Retinal pigment epithelial cell (primary cell): ENCODE measurements around the gene FAM170B.

ENCODE experiments used
- DNase-seq: peaks from one replicate; pipeline ENCODE4 v3.0.0-alpha.2; 2010; ENCODE audit warnings: low read depth
- H3K4me3 ChIP-seq: 2 replicates; pipeline ENCODE4 v1.5.1; 2011; ENCODE audit warnings: mild to moderate bottlenecking, low read length, control low read depth, moderate library complexity
- TF ChIP-seq, protein P1 (sequence below): conservative IDR thresholded peaks from 2 replicates; pipeline ENCODE4 v1.5.1; 2011; ENCODE audit warnings: low read depth, low read length, control low read depth, inconsistent platforms

FAM170B gene

DNA sequence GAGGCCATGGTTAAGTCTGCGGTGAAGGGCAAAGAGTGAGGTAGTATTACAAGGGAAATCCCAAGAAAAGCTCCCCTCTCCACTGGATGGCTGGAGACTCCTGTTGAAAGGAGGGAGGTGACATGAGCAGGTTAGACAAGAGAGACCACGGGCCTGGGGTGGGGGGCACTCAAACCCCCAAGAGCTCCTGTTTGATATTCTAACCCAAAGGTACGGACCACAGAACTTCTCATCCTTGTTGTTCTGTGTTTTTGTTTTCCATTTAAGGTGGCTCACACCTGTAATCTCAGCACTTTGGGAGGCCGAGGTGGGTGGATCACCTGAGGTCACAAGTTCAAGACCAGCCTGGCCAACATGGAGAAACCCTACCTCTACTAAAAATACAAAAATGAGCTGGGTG, 30.1 kb downstream of the FAM170B start:
- H3K4me3 ChIP-seq, result no peak overlapping the region
- DNase-seq, result no peak
- TF ChIP-seq, protein P1, sequence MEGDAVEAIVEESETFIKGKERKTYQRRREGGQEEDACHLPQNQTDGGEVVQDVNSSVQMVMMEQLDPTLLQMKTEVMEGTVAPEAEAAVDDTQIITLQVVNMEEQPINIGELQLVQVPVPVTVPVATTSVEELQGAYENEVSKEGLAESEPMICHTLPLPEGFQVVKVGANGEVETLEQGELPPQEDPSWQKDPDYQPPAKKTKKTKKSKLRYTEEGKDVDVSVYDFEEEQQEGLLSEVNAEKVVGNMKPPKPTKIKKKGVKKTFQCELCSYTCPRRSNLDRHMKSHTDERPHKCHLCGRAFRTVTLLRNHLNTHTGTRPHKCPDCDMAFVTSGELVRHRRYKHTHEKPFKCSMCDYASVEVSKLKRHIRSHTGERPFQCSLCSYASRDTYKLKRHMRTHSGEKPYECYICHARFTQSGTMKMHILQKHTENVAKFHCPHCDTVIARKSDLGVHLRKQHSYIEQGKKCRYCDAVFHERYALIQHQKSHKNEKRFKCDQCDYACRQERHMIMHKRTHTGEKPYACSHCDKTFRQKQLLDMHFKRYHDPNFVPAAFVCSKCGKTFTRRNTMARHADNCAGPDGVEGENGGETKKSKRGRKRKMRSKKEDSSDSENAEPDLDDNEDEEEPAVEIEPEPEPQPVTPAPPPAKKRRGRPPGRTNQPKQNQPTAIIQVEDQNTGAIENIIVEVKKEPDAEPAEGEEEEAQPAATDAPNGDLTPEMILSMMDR, result no peak

DNA sequence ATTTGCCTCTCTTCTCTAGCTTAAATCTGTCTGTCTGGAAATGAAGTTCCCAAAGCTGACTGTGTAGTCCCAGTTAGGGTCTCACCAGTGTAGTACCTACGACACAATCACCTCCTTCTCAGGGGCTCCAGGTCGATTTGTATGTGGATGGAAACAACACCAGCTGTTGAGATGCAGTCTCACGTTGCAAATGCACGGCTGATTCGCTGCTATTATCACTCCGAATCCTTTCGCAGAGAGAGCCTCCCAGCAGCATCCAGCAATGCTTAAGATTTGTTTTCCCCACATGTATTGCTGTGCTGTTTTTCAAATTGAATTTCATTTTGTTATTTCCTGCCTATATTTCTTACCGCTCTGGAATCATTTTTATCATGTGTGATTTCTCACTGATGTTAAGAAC, 34.8 kb downstream of the FAM170B start:
- no peak overlapping the region for H3K4me3 ChIP-seq
- TF ChIP-seq, protein P1, result no peak
- DNase-seq, result no peak

DNA sequence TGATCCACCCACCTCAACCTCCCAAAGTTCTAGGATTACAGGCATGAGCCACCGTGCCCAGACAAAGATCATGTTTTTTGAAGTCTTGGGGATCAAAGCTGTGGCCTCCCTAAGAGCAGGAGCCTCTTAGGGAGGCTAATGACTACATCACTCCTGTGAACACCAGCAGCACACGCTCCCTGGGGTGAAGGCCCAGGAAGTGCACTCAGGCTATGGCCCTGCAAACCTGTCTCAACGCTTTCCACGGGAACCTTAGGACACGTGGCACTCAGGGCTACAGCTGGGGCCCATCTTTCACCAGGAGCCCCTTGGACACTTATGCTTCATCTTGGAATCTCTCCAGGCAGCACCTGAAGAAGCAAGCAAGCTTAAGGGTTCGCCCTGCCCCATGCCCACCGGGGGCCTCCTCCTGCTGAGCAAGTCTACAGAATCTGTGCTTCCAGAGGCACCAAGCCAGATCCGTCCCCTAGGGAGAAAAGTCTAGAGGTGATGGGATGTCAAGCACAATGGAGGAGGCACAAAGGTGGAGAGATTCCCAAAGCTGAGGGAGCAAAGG, 36.9 kb downstream of the FAM170B start:
- no peak for DNase-seq
- TF ChIP-seq, protein P1, result no peak

DNA sequence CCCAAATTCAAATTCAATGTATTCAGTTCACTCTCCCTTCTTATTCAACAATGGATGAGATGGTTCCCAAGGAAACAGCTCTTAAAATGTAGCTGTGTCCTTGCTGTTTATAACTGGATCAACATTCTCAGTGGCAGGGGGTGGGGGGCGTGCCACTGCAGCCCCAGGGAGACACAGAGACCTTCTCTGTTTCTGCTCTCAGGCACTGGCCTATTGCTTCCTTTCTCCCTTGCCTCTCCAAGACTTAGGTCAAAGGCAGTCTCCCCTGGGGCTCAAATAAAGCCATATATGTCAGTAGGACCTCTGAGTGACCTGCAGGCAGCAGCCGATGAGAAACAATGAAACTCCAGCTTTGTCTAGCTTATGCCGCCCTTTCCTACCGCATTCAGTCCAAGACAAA, 39.2 kb downstream of the FAM170B start:
- TF ChIP-seq, protein P1, result no peak
- H3K4me3 ChIP-seq, result no peak overlapping the region
- no peak for DNase-seq

More for the DNA sequence above, 36.9 kb downstream of the FAM170B start:
- H3K4me3 ChIP-seq, result no peak overlapping the region

DNA sequence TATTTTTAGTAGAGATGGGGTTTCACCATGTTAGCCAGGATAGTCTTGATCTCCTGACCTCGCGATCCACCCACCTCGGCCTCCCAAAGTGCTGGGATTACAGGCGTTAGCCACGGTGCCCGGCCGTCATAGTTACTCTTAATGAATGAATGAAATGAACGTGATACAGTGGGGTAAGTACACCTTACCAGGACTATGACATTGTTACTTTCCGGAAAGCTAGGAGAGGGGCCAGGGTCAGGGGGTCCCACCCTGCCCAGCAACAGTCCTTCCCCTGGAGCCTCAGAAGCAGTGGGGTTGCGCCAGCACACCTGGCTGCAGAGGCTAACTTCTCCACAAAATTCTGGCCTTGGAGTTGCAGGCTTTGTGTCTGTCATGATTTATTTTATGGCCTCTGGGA, 39.9 kb downstream of the FAM170B start:
- no peak overlapping the region for H3K4me3 ChIP-seq
- TF ChIP-seq, protein P1, result no peak
- DNase-seq, result no peak

DNA sequence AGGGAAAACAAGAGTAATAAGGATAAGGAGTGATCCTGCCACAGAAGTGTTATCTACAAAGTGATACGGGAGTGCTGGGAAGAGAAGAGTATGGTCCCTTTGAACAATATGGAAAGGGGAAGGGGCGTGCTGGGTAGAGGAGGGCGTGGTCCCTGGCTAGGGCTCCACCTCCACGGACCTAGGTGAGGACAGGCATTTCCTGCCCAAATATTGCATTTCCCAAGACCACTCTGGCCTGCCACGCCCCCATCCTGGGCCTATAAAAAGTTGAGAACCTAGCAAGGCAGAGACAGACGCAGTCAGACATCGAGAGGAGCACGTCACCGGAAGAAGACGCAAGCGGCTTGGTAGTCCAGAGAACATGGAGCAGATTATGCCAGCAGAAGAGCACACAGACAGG, 41.3 kb downstream of the FAM170B start:
- TF ChIP-seq, protein P1, result no peak
- DNase-seq, result no peak
- no peak overlapping the region for H3K4me3 ChIP-seq

DNA sequence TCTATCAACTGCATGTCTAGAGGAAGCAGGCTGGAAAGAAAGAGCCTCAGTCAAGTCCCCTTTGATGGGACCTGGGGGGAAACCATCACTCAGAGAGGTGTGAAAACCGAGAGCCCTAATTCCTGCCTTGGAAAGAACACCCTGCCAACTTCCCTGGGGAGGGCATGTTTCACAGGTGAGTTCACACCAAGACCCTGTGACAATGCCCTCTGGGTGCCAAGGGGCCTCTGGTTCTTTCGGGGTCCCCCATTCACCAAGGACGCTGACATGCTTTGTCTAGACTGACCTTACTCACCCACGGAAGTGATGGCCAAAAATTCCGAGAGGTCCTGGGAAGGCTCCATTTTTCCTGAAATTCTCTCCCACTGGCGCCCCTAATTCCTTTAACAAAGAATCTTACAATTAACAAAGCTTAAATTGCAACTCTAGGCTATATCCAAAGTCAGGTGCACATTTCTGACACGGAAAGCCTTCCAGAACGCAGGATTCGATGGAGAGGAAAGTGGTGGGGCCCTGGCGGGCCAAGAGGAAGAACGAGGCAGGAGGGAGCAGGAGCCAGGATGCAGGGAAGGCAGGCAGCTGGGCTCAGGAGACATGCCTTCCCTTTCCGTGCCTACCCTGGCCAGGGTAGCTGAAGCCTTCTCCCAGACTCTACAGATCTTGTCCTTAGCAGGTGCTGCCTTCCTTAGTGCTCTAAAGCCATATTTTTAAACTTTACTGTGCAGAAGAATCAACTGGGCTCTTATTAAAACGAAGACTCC, 42.2 kb downstream of the FAM170B start:
- H3K4me3 ChIP-seq, result no peak overlapping the region
- TF ChIP-seq, protein P1, result no peak
- DNase-seq, result no peak
